Prostate gland (tissue), 2 donors: ENCODE results near the gene DMRTB1.

Experiments used
- POLR2A ChIP-seq: fragments of 450-650 bp; IDR thresholded peaks from one replicate; pipeline ENCODE4 v1.6.1; 2016; ENCODE audit warnings: antibody characterized with exemption, mild to moderate bottlenecking
- POLR2AphosphoS5 ChIP-seq: sonication (generic); formaldehyde crosslinking; IDR thresholded peaks from one replicate; pipeline ENCODE4 v1.6.1; 2017; ENCODE audit warnings: antibody characterized with exemption
- TF ChIP-seq, protein P1 (sequence below), 4 experiments: fragments of 200-600 bp in 2 of 4; fragments of 450-650 bp in 2 of 4; sonication (generic) in 2 of 4; IDR thresholded peaks; 1 replicate in 3 of 4; 2 replicates in 1 of 4; pipeline ENCODE4 v1.5.1; 2016 to 2019; ENCODE audit warnings: antibody characterized with exemption in 4 of 4, mild to moderate bottlenecking in 2 of 4, moderate library complexity in 2 of 4

DNA sequence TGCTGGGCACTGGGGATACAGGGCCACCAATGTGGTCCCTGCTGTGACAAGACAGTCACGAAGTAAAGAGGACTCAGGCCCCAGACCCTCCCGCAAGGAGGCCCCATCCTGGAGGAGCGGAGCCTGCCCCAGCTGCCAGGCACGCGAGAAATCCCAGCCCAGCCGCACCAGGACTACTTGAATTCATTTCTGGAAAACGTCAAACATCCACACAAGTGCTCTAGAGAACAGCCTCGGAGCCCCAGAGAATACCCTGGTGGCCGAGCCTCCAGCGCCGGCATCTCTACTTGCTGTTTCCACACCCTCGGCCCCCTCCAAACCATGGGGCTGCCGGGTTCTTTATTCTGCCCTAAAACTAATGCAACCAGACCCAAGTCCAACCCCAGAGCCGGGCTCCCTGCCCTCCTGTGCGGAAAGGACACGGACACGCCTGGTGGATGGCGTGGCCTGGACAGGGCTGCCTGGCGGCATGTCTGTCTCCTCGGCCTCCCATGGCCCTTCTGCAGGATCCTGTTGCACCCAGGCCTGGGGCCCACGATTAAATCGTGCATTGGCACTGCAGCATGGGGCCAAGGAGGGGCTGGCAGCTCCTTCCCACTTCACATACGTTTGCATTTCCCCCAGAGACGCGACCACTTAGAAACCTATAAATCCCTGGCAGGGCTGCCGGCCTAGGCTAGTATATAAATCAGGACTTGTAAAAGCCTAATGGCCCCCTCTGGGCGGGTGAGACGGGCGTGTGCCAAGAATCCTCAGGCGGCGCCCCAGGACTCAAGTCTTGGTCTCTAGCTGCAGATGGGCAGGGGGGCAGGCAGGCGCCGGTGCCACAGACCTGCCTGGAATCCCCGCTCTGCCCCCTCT is 41.2 kb downstream of the DMRTB1 start:
- TF ChIP-seq, protein P1, sequence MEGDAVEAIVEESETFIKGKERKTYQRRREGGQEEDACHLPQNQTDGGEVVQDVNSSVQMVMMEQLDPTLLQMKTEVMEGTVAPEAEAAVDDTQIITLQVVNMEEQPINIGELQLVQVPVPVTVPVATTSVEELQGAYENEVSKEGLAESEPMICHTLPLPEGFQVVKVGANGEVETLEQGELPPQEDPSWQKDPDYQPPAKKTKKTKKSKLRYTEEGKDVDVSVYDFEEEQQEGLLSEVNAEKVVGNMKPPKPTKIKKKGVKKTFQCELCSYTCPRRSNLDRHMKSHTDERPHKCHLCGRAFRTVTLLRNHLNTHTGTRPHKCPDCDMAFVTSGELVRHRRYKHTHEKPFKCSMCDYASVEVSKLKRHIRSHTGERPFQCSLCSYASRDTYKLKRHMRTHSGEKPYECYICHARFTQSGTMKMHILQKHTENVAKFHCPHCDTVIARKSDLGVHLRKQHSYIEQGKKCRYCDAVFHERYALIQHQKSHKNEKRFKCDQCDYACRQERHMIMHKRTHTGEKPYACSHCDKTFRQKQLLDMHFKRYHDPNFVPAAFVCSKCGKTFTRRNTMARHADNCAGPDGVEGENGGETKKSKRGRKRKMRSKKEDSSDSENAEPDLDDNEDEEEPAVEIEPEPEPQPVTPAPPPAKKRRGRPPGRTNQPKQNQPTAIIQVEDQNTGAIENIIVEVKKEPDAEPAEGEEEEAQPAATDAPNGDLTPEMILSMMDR (IDR thresholded peaks at IDR 0.05) = no peak
- no peak for TF ChIP-seq POLR2A
- TF ChIP-seq POLR2AphosphoS5 = no peak
